Activated T-cell treated with anti-CD3 and anti-CD28 coated beads, Interleukin-2, amount 50 U/mL, for 24 hours (primary cell): ENCODE measurements around the gene PRRT2.

Experiments
- DNase-seq: peaks from one replicate; pipeline ENCODE4 v3.0.0-alpha.2; 2020
- H3K27ac Mint-ChIP-seq: 2 replicates; pipeline ENCODE4 v1.8.0; 2020; ENCODE audit warnings: mild to moderate bottlenecking, mixed read lengths
- H3K27me3 Mint-ChIP-seq: 2 replicates; pipeline ENCODE4 v1.8.0; 2020; ENCODE audit warnings: mixed read lengths
- H3K36me3 Mint-ChIP-seq: 2 replicates; pipeline ENCODE4 v1.8.0; 2020; ENCODE audit warnings: low read depth, mixed read lengths
- H3K4me1 Mint-ChIP-seq: 2 replicates; pipeline ENCODE4 v1.8.0; 2020; ENCODE audit warnings: low read depth, mixed read lengths
- H3K4me3 Mint-ChIP-seq: 2 replicates; pipeline ENCODE4 v1.8.0; 2020; ENCODE audit warnings: mild to moderate bottlenecking, moderate library complexity, mixed read lengths
- H3K9me3 Mint-ChIP-seq: 2 replicates; pipeline ENCODE4 v1.8.0; 2020; ENCODE audit warnings: mixed read lengths

The PRRT2 gene

DNA sequence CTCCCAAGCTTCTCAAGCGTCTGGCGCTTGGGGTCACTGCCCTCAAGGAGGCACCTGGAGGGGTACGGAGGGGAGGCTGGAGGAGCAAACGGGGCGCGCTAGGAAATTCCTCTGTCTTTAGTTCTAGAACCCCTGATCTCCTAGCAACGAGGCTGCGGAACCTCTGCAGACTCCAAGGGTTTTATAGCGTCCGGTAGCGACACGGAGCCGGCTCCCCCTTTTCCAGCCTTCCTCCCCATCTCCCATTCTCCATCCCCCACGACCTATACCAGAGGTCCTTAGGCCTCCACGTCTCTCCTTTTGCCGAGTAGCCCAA lies 51.6 kb downstream of the PRRT2 start:
- no peak for DNase-seq
- Mint-ChIP-seq H3K27me3 (no peaks in the 10 kb centered on the region), H3K4me3 (peak overlapping the region; percentile 88), H3K27ac (peak overlapping the region; percentile 100), H3K9me3 (no peaks in the 10 kb centered on the region), H3K4me1 (peaks cover 21% of the 10 kb centered on the region), H3K36me3 (peaks cover 31% of the 10 kb centered on the region)

DNA sequence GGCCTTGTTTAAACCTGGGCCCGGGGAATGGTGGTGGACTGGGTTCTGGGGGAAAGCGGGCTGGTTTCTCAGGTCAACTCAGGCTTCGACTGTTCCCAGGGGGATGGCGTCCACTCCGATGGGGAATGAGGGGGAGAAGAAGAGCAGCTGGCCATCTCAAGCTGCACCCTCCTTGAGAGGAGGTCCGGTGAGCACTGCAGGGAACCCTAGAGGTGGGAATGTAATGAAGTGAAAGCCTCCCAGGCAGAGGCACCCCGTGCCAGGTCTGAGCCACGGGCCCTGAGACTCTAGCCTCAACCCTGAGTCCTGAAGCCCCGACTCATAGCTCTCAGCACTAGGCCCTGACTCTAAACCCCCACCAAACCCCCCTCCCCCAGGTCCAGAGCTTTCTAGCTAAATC lies 52.2 kb downstream of the PRRT2 start:
- peaks cover 25% of the 10 kb centered on the region for H3K36me3 Mint-ChIP-seq
- H3K9me3 Mint-ChIP-seq: no peaks in the 10 kb centered on the region
- H3K4me3 Mint-ChIP-seq: no peak overlapping the region
- no peaks in the 10 kb centered on the region for H3K27me3 Mint-ChIP-seq
- DNase-seq: no peak
- H3K27ac Mint-ChIP-seq: no peak overlapping the region
- peaks cover 21% of the 10 kb centered on the region for H3K4me1 Mint-ChIP-seq
